ENCODE results near the gene RBM19. TPM values are rescaled to one million over a fixed set of nuclear protein-coding genes. Genes with fewer than 3 reads are reported as not detected.

RBM19 gene
- total RNA-seq, 1 experiment from 2014 or later, result 29.2 TPM

DNA sequence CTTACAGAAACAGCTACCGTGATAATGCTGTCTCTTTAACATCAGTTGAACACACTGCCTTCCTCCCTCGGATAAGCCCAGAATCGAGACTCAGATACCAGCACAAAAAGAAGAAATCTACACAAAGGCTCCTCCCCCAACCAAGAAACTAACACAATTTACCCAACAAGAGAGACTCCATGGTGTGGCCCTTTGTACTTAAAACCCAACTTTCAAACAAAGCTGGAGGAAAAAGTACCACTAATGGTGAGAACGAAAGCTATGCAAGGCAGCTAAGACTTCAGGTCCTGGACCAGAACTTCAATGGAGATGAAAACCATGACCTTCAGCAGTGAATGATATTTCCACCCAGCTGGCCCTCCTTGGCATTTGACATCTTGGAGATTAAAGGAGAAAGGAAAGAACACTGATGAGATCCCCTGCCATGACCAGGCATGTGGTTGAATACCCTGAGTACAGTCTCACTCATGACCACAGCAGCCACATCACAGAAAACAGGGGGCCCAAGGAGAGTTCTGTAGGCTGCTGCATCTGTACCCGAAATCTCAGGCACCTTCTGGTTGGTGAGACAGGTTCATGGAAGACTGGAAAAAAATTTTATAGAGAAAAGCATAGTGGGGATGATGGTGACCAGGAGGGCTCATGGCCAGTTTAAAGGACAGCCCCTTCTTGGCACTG lies 36.7 kb downstream of the RBM19 start:
- Mint-ChIP-seq H3K27me3 (ENCODE audit: insufficient read depth, unreplicated experiment) (no peaks in the 10 kb centered on the region), H3K4me1 (ENCODE audit: insufficient read depth, unreplicated experiment) (peaks cover 6% of the 10 kb centered on the region), H3K36me3 (ENCODE audit: insufficient read depth, unreplicated experiment) (peaks cover 38% of the 10 kb centered on the region), H3K27ac (ENCODE audit: low read depth, unreplicated experiment) (no peak overlapping the region), H3K9me3 (ENCODE audit: unreplicated experiment) (no peaks in the 10 kb centered on the region), H3K4me3 (ENCODE audit: unreplicated experiment) (no peak overlapping the region)
- TF ChIP-seq, protein P1, sequence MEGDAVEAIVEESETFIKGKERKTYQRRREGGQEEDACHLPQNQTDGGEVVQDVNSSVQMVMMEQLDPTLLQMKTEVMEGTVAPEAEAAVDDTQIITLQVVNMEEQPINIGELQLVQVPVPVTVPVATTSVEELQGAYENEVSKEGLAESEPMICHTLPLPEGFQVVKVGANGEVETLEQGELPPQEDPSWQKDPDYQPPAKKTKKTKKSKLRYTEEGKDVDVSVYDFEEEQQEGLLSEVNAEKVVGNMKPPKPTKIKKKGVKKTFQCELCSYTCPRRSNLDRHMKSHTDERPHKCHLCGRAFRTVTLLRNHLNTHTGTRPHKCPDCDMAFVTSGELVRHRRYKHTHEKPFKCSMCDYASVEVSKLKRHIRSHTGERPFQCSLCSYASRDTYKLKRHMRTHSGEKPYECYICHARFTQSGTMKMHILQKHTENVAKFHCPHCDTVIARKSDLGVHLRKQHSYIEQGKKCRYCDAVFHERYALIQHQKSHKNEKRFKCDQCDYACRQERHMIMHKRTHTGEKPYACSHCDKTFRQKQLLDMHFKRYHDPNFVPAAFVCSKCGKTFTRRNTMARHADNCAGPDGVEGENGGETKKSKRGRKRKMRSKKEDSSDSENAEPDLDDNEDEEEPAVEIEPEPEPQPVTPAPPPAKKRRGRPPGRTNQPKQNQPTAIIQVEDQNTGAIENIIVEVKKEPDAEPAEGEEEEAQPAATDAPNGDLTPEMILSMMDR (IDR thresholded peaks at IDR 0.05; ENCODE audit: unreplicated experiment), result no peak
- ChIA-PET POLR2A (no interaction called here), CTCF (interaction anchor here (0.6 kb wide), 1 partner anchor 732 kb away, joined by 3 read pairs; no protein-coding TSS in a partner anchor)
- DNase-seq (ENCODE audit: unreplicated experiment), result no peak
- BruUV-seq (replicated peaks), result no TSS peak
- intact Hi-C loops (cut with micrococcal nuclease), result no loop called here

DNA sequence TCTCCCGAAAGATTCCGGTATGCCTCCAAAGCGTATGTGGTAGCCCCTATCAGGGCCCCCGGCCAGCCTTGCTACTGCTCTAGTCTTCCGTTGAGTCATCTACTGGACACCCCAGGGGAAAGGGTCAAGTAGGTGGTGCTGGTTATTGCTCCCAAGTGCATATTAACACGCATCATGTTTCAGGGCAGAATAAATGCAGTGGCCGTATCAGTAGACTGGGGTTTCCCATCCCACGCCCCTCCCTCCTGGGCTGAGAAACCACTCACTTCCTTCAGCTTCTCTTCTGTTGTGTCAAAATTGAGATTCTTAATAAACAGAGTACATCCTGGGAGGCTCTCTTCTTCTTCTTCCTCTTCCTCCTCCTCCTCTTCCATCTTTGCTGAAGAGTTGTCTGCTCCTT lies 39.3 kb downstream of the RBM19 start:
- no peaks in the 10 kb centered on the region for H3K27me3 Mint-ChIP-seq (ENCODE audit: insufficient read depth, unreplicated experiment)
- DNase-seq (ENCODE audit: unreplicated experiment), result no peak
- ChIA-PET POLR2A (interaction anchor here (0.7 kb wide), 1 partner anchor 27 kb away, joined by 3 read pairs; no protein-coding TSS in a partner anchor), CTCF (no interaction called here)
- H3K9me3 Mint-ChIP-seq (ENCODE audit: unreplicated experiment), result no peaks in the 10 kb centered on the region
- TF ChIP-seq, protein P1 (IDR thresholded peaks at IDR 0.05; ENCODE audit: unreplicated experiment), result no peak
- H3K27ac Mint-ChIP-seq (ENCODE audit: low read depth, unreplicated experiment), result no peak overlapping the region
- H3K36me3 Mint-ChIP-seq (ENCODE audit: insufficient read depth, unreplicated experiment), result peaks cover 56% of the 10 kb centered on the region
- no TSS peak for BruUV-seq (replicated peaks)
- H3K4me3 Mint-ChIP-seq (ENCODE audit: unreplicated experiment), result no peak overlapping the region
- no peaks in the 10 kb centered on the region for H3K4me1 Mint-ChIP-seq (ENCODE audit: insufficient read depth, unreplicated experiment)
- intact Hi-C loops (cut with micrococcal nuclease), result no loop called here

GRCh38 chr12:113924341-113924740 lies 41.8 kb downstream of the RBM19 start:
- Mint-ChIP-seq H3K4me1 (ENCODE audit: insufficient read depth, unreplicated experiment) (no peaks in the 10 kb centered on the region), H3K36me3 (ENCODE audit: insufficient read depth, unreplicated experiment) (peaks cover 51% of the 10 kb centered on the region), H3K27me3 (ENCODE audit: insufficient read depth, unreplicated experiment) (no peaks in the 10 kb centered on the region), H3K9me3 (ENCODE audit: unreplicated experiment) (no peaks in the 10 kb centered on the region), H3K4me3 (ENCODE audit: unreplicated experiment) (no peak overlapping the region), H3K27ac (ENCODE audit: low read depth, unreplicated experiment) (no peak overlapping the region)
- BruUV-seq (replicated peaks), result no TSS peak
- ChIA-PET CTCF (no interaction called here), POLR2A (no interaction called here)
- no peak for DNase-seq (ENCODE audit: unreplicated experiment)
- TF ChIP-seq, protein P1 (IDR thresholded peaks at IDR 0.05; ENCODE audit: unreplicated experiment), result no peak
- intact Hi-C loops (cut with micrococcal nuclease), result no loop called here

DNA sequence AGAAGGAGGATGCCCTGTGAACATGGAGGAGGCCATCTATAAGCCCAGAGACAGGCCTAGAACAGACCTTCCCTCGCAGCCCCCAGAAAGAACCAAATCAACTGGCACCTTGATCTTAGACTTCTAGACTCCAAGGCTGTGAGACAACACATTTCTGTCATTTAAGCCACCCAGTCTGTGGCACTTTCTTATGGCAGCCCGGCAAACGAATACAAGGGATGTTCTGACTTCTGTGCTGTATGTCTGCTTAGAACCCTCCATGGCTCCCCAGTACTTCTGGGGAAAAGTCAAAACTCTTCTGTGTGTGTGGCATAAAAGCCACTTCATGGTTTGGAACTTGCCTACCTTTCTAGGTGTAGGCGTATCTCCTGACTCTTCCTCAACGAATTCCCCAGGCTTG lies 42.9 kb downstream of the RBM19 start:
- intact Hi-C loops (cut with micrococcal nuclease), result no loop called here
- no peak for DNase-seq (ENCODE audit: unreplicated experiment)
- BruUV-seq (replicated peaks), result no TSS peak
- H3K4me3 Mint-ChIP-seq (ENCODE audit: unreplicated experiment), result no peak overlapping the region
- no peak overlapping the region for H3K27ac Mint-ChIP-seq (ENCODE audit: low read depth, unreplicated experiment)
- peaks cover 45% of the 10 kb centered on the region for H3K36me3 Mint-ChIP-seq (ENCODE audit: insufficient read depth, unreplicated experiment)
- CTCF ChIA-PET, result interaction anchor here (0.7 kb wide), 1 partner anchor 379 kb away, joined by 3 read pairs; no protein-coding TSS in a partner anchor
- H3K9me3 Mint-ChIP-seq (ENCODE audit: unreplicated experiment), result no peaks in the 10 kb centered on the region
- H3K27me3 Mint-ChIP-seq (ENCODE audit: insufficient read depth, unreplicated experiment), result no peaks in the 10 kb centered on the region
- TF ChIP-seq, protein P1 (IDR thresholded peaks at IDR 0.05; ENCODE audit: unreplicated experiment), result no peak
- POLR2A ChIA-PET, result no interaction called here
- no peaks in the 10 kb centered on the region for H3K4me1 Mint-ChIP-seq (ENCODE audit: insufficient read depth, unreplicated experiment)
